HepG2 (cell line): ENCODE measurements around the gene TTC28.

ENCODE experiments used
- CBX5 ChIP-seq: sonication (generic); formaldehyde crosslinking; IDR thresholded peaks from 2 replicates; pipeline ENCODE4 v1.4.0; 2020; ENCODE audit warnings: missing genetic modification reagents, borderline replicate concordance
- LCORL ChIP-seq, 2 experiments: fragments of 450-650 bp in 1 of 2; sonication (generic) in 1 of 2; formaldehyde crosslinking in 1 of 2; IDR thresholded peaks; 2 replicates each; pipeline versions ENCODE4 v1.5.0 to v1.6.1; 2017 to 2020; ENCODE audit warnings: antibody characterized with exemption in 1 of 2, missing genetic modification reagents in 1 of 2
- ZNF224 ChIP-seq: sonication (generic); formaldehyde crosslinking; IDR thresholded peaks from 2 replicates; pipeline ENCODE4 v1.5.0; 2020; ENCODE audit warnings: mild to moderate bottlenecking, missing genetic modification reagents
- ZNF274 ChIP-seq: sonication (generic); formaldehyde crosslinking; IDR thresholded peaks from 2 replicates; pipeline ENCODE4 v1.5.1; 2020; ENCODE audit warnings: mild to moderate bottlenecking, missing genetic modification reagents
- ZNF317 ChIP-seq: sonication (generic); formaldehyde crosslinking; IDR thresholded peaks from 2 replicates; pipeline ENCODE4 v1.5.0; 2020; ENCODE audit warnings: mild to moderate bottlenecking, missing genetic modification reagents
- TF ChIP-seq, protein P1 (sequence below): sonication (generic); formaldehyde crosslinking; IDR thresholded peaks from 2 replicates; pipeline ENCODE4 v1.5.0; 2020; ENCODE audit warnings: mild to moderate bottlenecking, missing genetic modification reagents, moderate library complexity

DNA sequence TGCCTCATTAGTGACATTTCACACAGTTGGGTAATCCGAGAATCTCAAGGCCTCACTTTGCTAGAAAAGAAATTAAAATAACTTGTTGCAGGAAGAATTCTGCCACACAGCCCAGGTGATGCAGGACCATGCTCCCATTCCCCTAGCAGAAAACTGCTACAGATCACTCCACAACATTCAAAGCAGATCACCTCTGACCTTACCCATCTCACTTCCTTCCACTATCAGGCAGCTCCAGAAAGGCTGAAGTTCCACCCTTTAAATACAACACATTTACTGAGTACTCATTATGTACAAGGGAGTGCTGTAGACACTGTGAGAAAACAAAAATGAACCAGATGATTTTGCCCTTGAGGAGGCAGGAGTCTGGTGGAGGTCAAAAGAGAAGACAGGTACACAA lies 231.0 kb downstream of the TTC28 start:
- TF ChIP-seq CBX5 (CRISPR knock-in tag) (no peak), LCORL (IDR thresholded peaks at IDR 0.05) (no peak), LCORL (CRISPR knock-in tag; IDR thresholded peaks at IDR 0.05) (no peak), ZNF317 (no peak), ZNF224 (CRISPR knock-in tag) (no peak), ZNF274 (CRISPR knock-in tag) (no peak)
- TF ChIP-seq, protein P1, sequence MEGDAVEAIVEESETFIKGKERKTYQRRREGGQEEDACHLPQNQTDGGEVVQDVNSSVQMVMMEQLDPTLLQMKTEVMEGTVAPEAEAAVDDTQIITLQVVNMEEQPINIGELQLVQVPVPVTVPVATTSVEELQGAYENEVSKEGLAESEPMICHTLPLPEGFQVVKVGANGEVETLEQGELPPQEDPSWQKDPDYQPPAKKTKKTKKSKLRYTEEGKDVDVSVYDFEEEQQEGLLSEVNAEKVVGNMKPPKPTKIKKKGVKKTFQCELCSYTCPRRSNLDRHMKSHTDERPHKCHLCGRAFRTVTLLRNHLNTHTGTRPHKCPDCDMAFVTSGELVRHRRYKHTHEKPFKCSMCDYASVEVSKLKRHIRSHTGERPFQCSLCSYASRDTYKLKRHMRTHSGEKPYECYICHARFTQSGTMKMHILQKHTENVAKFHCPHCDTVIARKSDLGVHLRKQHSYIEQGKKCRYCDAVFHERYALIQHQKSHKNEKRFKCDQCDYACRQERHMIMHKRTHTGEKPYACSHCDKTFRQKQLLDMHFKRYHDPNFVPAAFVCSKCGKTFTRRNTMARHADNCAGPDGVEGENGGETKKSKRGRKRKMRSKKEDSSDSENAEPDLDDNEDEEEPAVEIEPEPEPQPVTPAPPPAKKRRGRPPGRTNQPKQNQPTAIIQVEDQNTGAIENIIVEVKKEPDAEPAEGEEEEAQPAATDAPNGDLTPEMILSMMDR = no peak
